GM21515 (cell line): ENCODE measurements around the gene TMEM229B.

Experiments
- ATAC-seq: cut with Tn5 transposase; IDR thresholded peaks from one replicate; pipeline ENCODE4 v1.9.1; 2021; ENCODE audit not compliant: unreplicated experiment

TMEM229B gene

GRCh38 chr14:67487937-67488893, at the start of gene TMEM229B:
Gene TMEM229B (minus strand): TSS chr14:67488721. CDS start chr14:67473923, 14,798 bp downstream.
- ATAC-seq = peak; percentile 91

GRCh38 chr14:67537736-67538135, 49.2 kb upstream of the TMEM229B start:
- no peak for ATAC-seq

- ATAC-seq = no peak
These were observed 47.6 kb upstream of the TMEM229B start for GRCh38 chr14:67536087-67536486.

GRCh38 chr14:67533754-67534085, 45.2 kb upstream of the TMEM229B start:
- no peak for ATAC-seq

GRCh38 chr14:67532998-67533753, 44.7 kb upstream of the TMEM229B start, which contains the start of gene PLEKHH1:
Gene PLEKHH1 (plus strand): TSS chr14:67533290. CDS start chr14:67541868, 8,578 bp downstream.
- no peak for ATAC-seq

- no peak for ATAC-seq
These were observed 44.1 kb upstream of the TMEM229B start for GRCh38 chr14:67532606-67532997.

GRCh38 chr14:67529947-67530935, 41.7 kb upstream of the TMEM229B start:
- no peak for ATAC-seq

- ATAC-seq = no peak
These were observed 39.8 kb upstream of the TMEM229B start for GRCh38 chr14:67528276-67528675.

GRCh38 chr14:67527756-67528155, 39.2 kb upstream of the TMEM229B start:
- ATAC-seq = no peak

- ATAC-seq = peak; percentile 61
These were observed 38.3 kb upstream of the TMEM229B start for GRCh38 chr14:67526676-67527459.

GRCh38 chr14:67526181-67526580, 37.7 kb upstream of the TMEM229B start:
- ATAC-seq = no peak

- ATAC-seq = no peak
These were observed 36.9 kb upstream of the TMEM229B start for GRCh38 chr14:67525389-67525788.

- ATAC-seq = no peak
These were observed 36.1 kb upstream of the TMEM229B start for GRCh38 chr14:67524634-67524963.

- no peak for ATAC-seq
These were observed 35.5 kb upstream of the TMEM229B start for GRCh38 chr14:67523764-67524633.

GRCh38 chr14:67522270-67522669, 33.7 kb upstream of the TMEM229B start:
- no peak for ATAC-seq

GRCh38 chr14:67520482-67520881, 32.0 kb upstream of the TMEM229B start:
- no peak for ATAC-seq

GRCh38 chr14:67519406-67519805, 30.9 kb upstream of the TMEM229B start:
- ATAC-seq = no peak

- no peak for ATAC-seq
These were observed 28.6 kb upstream of the TMEM229B start for GRCh38 chr14:67517083-67517482.

GRCh38 chr14:67516676-67517075, 28.2 kb upstream of the TMEM229B start:
- ATAC-seq = no peak
